ENCODE results near the gene SSTR5.

The SSTR5 gene

GRCh38 chr16:1117926-1118325 lies 45.4 kb downstream of the SSTR5 start:
- no peak for TF ChIP-seq CTCF (IDR thresholded peaks at IDR 0.05; ENCODE audit: insufficient read depth, low read length, poor library complexity, severe bottlenecking)
- DNase-seq (ENCODE audit: extremely low read depth, insufficient read length) = no peak
- Histone ChIP-seq H3K36me3 (ENCODE audit: control insufficient read depth, insufficient read depth, low read length) (no peaks in the 10 kb centered on the region), H3K27me3 (replicated peaks; ENCODE audit: control insufficient read depth, insufficient read depth, low read length) (no peaks in the 10 kb centered on the region; the same call in 1 of the 2 replicates), H3K4me3 (replicated peaks; ENCODE audit: low read depth, low read length) (no peak overlapping the region)

GRCh38 chr16:1119129-1119528 lies 46.6 kb downstream of the SSTR5 start:
- Histone ChIP-seq H3K27me3 (replicated peaks; ENCODE audit: control insufficient read depth, insufficient read depth, low read length) (no peaks in the 10 kb centered on the region; the same call in 1 of the 2 replicates), H3K4me3 (replicated peaks; ENCODE audit: low read depth, low read length) (no peak overlapping the region), H3K36me3 (ENCODE audit: control insufficient read depth, insufficient read depth, low read length) (no peaks in the 10 kb centered on the region)
- DNase-seq (ENCODE audit: extremely low read depth, insufficient read length) = no peak
- no peak for TF ChIP-seq CTCF (IDR thresholded peaks at IDR 0.05; ENCODE audit: insufficient read depth, low read length, poor library complexity, severe bottlenecking)

- Histone ChIP-seq H3K27me3 (replicated peaks; ENCODE audit: control insufficient read depth, insufficient read depth, low read length) (no peaks in the 10 kb centered on the region; the same call in 1 of the 2 replicates), H3K4me3 (replicated peaks; ENCODE audit: low read depth, low read length) (no peak overlapping the region), H3K36me3 (ENCODE audit: control insufficient read depth, insufficient read depth, low read length) (no peaks in the 10 kb centered on the region)
- no peak for DNase-seq (ENCODE audit: extremely low read depth, insufficient read length)
- TF ChIP-seq CTCF (IDR thresholded peaks at IDR 0.05; ENCODE audit: insufficient read depth, low read length, poor library complexity, severe bottlenecking) = no peak
Observed at GRCh38 chr16:1119766-1120576, 47.4 kb downstream of the SSTR5 start.

GRCh38 chr16:1120577-1120941 lies 48.0 kb downstream of the SSTR5 start:
- TF ChIP-seq CTCF (IDR thresholded peaks at IDR 0.05; ENCODE audit: insufficient read depth, low read length, poor library complexity, severe bottlenecking) = no peak
- DNase-seq (ENCODE audit: extremely low read depth, insufficient read length) = no peak
- no peak overlapping the region for H3K4me3 ChIP-seq (replicated peaks; ENCODE audit: low read depth, low read length)
- H3K27me3 ChIP-seq (replicated peaks; ENCODE audit: control insufficient read depth, insufficient read depth, low read length) = no peaks in the 10 kb centered on the region; the same call in 1 of the 2 replicates
- no peaks in the 10 kb centered on the region for H3K36me3 ChIP-seq (ENCODE audit: control insufficient read depth, insufficient read depth, low read length)

- H3K27me3 ChIP-seq (replicated peaks; ENCODE audit: control insufficient read depth, insufficient read depth, low read length) = no peaks in the 10 kb centered on the region; the same call in 1 of the 2 replicates
- no peaks in the 10 kb centered on the region for H3K36me3 ChIP-seq (ENCODE audit: control insufficient read depth, insufficient read depth, low read length)
- DNase-seq (ENCODE audit: extremely low read depth, insufficient read length) = no peak
- no peak for TF ChIP-seq CTCF (IDR thresholded peaks at IDR 0.05; ENCODE audit: insufficient read depth, low read length, poor library complexity, severe bottlenecking)
- no peak overlapping the region for H3K4me3 ChIP-seq (replicated peaks; ENCODE audit: low read depth, low read length)
Observed at GRCh38 chr16:1121009-1121408, 48.5 kb downstream of the SSTR5 start.

All from GM06990 (cell line).